ELR (cell line): Measurements from ENCODE around the gene STEAP1.
"Not testable (repeated sequence)": the region's sequence is repeated elsewhere in the genome, so short reads cannot be mapped to it uniquely, and the experiment has no call there.

ENCODE experiments used
- DNase-seq: peaks from one replicate; pipeline ENCODE4 v3.0.0-alpha.2; 2015; ENCODE audit warnings: low read depth

STEAP1 gene

DNA sequence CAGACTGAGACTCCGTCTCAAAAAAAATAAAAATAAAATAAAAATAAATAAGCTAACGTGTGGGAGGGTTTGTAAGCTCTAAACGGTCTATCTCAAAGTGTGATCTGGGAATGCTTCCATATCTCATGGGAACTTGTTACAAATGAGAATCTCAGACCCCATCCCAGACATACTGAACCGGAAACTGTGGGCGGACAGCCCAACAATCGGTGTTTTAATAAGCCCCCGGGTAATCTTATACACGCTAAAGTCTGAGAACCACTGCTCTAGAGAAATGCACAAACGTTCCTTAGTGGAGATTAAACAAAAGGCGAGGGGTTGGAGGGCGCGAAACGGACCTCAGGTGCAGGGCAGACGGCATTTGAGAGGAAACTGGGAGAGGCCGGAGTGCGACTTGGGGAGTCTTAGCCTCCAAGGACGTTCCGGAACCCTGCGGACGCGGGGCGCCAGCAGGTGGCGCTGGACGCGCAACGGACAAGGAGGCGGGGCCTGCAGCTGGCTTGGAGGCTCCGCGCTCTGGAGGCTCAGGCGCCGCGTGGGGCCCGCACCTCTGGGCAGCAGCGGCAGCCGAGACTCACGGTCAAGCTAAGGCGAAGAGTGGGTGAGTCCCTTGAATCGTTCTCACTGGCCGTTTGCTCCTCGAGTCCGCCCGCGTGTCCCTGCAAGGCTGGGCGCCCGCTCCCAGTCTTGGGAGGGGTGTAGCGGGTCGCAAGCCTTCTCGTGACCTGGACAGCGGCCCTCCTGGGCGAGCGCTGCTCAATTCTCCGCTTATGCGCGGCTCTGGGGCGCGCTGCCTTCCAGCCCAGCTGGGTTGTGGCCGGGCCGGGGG, at the start of gene STEAP1:
Gene STEAP1 (plus strand): TSS at position 527 of the 829 bp plus-strand sequence. CDS start 5,320 bp downstream, outside the sequence.
- DNase-seq, result peak; percentile 89

- peak; percentile 4 for DNase-seq
Measured at GRCh38 chr7:90114972-90115371, 39.3 kb upstream of the STEAP1 start.

- not testable (repeated sequence) for DNase-seq
Measured at GRCh38 chr7:90118551-90119177, 35.6 kb upstream of the STEAP1 start.

GRCh38 chr7:90119178-90119971, 34.9 kb upstream of the STEAP1 start:
- peak; percentile 6 for DNase-seq

DNA sequence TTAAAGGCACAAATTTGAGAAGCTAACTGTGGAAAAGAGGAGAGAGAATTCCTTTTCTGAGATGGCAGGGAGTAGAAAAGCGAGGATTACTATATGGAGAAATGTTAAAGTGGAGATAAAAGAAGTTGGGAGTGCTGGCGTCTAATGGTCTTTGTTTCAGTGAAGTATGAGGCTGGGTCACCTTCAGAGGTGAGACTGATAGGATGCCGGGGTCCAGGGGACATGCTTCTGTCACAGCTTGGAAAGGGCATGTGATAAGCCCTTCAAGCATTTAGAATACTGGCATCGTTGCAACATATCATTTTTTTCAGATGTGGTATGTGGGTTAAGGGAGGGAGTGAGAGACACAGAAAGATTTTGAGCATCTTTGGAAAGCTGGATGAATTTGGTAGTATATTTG, 34.1 kb upstream of the STEAP1 start:
- not testable (repeated sequence) for DNase-seq

DNA sequence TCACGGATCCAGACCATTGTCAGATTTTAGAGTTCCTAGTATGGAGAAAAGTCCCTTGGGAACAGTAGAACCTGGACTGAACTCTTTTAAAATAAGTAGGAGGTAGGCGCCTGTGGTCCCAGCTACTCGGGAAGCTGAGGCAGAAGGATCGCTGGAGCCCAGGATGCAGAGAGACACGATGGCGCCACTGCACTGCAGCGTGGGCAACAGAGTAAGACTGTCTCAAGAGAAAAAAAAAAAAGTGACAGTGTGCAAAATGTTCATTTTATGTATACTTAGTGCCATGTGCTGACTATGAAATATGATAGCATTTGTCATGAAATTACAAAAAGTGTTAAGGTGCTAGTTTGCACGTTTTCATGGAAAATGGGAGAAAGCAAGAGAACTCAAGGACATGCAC, 22.5 kb upstream of the STEAP1 start:
- DNase-seq, result not testable (repeated sequence)

DNA sequence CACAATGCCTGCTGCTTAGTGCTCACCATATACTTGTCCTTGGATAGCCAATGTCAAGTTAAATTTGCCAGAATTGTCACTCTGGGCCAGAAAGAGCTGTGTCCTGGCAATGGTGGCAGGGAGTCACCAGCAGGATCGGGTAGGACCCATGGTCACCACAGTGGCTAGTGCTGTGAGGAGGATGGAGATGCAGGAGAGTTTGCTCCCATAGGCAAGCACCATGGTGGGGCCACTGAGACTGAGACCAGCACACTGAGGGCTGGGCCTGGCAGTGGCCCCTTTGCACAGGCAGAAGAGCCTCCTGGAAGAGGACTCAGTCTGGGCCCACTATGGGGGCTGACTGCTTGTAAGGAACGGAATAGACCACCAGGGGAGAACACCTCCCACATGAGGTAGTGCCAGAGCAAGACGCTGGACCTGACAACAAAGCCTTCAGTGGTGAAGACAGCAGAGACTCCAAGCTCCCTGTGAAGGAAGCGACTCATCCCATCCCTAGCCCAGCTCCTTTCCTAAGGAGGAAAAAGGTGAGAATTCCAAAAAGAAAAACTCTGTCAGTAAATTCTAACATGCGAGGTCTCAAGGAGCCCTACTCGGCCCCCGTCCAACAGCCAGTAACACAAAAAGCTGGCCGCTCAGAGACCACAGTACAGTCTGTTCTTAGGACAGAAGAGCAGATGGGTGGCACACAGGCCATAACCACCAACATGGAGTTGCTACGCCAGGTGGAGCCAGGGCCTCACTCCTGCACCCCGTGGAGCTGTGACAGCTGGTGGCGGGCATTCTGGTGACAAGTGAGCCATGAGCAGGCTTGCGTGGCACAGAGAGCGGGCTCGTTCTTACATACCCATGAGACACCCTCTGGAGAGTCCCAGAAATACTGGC, 6.9 kb upstream of the STEAP1 start:
- DNase-seq, result not testable (repeated sequence)

DNA sequence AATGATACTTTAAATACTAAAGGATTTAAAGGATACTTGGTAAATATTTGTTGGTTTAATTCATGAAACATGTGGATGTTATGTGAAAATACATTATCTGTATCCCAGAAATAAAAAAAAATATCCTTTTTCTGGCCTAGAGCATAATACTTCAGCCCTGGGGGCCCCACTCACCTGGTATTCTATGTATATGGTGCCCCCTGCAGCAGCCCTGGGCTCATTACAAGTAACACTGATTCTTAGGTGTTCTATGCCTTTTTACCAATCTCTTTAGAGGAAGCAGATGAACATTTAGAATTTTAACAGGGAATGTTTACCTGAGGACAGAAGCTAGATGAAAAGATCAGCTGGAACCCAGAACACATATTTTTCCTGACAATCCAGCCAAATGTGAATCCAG, 4.8 kb upstream of the STEAP1 start:
- DNase-seq, result peak; percentile 35

- DNase-seq, result not testable (repeated sequence)
Measured at GRCh38 chr7:90151884-90152283, 2.4 kb upstream of the STEAP1 start.

GRCh38 chr7:90152642-90153253, 1.5 kb upstream of the STEAP1 start:
- DNase-seq, result peak; percentile 85

DNA sequence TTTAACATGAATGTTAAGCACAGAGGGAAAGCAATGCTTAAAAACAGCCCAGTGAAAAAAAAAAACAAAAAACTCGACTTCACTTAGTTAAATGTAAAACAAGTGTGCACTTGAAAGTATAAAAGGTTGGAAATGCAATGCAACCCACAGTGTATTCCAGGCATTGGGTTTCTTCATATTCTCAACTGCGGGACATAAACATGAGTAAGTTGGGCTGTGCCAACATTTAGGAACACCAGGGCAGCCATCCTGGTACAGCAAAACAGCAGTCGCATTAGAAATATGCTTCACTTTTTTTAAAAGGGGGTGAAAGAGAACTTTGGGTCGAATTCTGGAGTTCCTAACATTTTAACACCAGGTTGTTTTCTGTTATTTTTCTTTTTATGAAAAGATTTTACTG, 937 bp downstream of the STEAP1 start:
- DNase-seq, result no peak

DNA sequence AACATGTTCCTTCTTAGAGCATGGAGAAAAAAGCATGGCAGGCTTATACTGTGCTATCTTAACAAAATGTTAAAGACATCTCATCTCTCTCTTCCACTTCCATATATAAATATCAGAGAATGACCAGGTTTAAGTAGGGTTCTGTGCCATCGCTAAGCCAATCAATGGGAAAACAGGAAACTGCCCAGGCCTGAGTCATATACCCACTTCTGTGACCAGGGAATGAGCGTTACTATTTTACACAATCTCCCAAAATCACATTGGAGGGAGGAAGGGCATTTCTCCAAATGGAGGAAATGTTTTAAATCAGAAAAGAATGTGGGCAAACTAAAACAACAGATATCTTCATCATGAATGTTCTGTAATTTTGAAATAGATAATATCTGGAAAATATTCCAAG, 3.1 kb downstream of the STEAP1 start:
- DNase-seq, result peak; percentile 60

DNA sequence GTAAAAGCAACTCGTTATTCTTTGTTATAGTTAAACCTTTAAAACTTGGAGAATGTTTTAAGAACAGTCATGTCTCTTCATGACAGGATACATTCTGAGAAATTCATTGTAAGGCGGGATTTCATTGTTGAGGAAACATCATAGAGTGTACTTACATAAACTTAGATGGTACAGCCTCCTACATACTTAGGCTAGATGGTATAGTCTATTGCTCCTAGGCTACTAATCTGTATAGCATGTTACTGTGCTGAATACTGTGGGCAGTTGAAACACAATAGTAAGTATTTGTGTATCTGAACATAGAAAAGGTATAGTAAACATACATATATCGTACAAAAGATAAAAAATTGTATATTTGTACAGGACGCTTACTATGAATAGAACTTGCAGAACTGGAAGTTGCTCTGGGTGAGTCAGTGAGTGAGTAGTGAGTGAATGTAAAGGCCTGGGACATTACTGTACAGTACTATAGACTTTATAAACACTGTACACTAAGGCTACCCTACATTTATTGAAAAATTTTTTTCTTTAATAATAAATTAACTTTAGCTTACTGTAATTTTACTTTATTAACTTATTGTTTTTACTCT, 3.6 kb downstream of the STEAP1 start:
- peak; percentile 65 for DNase-seq

- DNase-seq, result no peak
Measured at GRCh38 chr7:90163534-90163933, 9.3 kb downstream of the STEAP1 start.

DNA sequence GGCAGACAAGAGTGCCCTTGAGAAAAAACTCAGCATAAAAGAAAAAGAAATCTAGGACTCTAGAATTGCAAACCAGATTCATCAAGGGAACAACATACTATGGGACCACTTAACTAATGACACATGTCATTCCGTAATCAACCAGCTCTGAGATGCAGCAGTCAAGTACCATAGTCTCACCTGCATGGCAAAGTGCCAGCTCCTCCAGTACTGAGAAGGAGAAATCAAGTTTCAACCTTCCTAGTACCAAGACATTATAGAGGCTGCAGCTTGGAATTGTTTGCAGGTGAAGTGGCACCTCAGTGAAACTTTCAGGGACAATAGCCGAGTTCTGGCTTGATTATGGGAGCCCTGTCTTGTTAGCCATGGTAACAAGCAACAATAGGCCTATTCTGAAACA, 11.5 kb downstream of the STEAP1 start:
- no peak for DNase-seq

- no peak for DNase-seq
Measured at GRCh38 chr7:90166153-90166552, 11.9 kb downstream of the STEAP1 start.

- no peak for DNase-seq
Measured at GRCh38 chr7:90167361-90167760, 13.1 kb downstream of the STEAP1 start.

DNA sequence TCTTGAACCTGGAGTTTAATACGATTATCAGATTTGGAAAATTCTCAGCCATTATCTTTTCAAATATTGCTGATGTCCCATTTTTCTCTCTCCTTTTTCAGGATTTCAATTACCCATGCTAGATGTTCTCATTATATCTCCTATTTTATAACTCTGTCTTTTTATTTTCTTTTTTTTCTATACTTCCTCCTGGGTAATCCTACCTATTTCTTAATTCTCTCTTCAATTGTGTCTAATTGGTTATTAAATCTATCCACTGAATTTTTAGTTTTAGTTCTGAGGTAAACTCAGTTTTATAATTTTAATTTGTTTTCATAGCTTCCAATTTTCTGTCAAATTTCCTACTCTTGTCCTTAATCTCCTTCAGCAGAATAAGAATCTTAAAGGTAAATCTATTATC, 15.6 kb downstream of the STEAP1 start:
- DNase-seq, result no peak

DNA sequence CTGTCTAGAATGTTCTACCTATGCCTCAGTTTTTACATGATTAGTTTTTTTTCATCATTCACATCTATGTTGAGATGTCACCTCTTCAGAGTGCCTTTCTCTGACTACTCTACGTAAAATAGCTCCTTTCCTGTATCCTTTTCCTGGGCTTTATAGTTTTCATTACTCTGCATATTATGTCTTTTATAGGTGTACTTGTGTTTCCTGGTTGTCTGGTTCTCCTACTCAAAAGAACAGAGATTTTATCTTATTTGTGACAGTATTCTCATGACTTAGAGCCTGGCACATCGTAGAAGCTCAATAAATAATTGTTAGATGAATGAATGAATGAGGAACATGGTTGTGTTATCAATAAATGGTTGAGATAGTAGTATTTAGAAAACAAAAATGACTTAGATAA, 17.9 kb downstream of the STEAP1 start:
- no peak for DNase-seq

DNA sequence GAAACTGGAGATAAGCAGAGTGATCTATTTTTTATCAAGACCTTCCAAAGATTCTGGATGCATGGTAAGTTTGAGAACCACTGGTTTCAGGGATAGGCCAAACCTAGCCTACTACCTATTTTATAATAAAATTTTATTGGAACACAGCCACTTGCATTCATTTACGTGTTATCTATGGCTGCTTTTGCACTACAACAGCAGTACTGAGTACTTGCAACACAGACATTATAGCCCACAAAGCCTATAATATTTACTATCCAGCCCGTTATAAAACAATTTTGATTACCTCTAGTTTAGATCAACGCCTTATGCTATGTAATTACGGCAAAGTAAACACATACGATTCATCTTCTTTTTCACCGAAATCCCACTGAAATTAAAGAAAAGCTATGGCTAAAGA, 18.4 kb downstream of the STEAP1 start:
- no peak for DNase-seq
